Stimulated activated CD8-positive, alpha-beta memory T cell treated with anti-CD3 and anti-CD28 coated beads, Interleukin-7, amount 100 ng/mL, for 4 hours (primary cell): Measurements from ENCODE around the gene CHRM1.

ENCODE experiments used
- DNase-seq, 2 donors: peaks; one replicate each; pipeline ENCODE4 v3.0.0-alpha.2; 2020; ENCODE audit warnings: low read depth in 2 of 2

CHRM1 gene

DNA sequence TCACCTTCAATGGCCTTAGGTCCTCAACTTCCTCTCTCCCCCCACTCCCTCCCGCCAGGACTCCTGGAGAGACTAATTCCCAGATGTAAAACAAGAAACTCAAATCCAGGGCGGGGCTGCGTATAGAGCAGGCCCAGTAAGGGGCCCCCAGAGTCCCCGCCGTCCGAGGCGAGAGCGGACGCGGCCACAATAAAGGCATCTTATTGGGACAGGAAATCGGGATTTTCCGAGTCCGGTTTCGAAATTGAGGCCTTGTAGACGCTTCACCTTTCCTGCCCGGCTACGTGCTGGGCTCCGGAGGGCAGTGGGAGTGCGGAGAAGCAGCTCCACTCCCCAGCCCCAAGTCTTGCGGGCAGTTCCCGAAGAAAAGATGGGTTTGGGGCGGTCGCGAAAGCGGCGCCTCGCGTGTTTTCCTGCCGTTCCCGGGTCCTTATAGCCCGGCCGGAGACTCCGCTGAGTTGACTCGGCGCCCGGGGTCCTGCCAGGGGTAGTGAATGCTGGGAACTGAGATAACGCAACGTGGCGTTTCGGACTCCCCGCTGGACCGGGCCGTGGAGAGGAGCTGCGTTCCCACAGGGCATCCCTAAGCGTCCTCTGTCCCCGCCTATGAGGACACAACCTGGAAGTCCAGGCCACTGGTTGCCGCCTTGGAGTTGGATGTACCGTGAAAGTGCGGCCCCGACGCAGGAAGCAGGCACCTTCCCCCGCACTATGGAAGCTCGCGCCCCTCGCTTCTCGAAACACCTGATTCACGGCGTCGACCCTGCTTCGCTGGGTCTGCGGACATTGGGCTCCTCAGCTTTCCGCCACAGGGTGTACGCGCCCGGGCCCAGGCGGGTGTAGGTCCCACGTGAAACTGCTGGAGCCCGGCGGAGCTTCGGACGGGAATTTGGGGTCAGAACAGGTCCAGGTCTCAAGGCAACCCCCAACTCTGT lies 4.8 kb upstream of the CHRM1 start:
- DNase-seq = no peak

DNA sequence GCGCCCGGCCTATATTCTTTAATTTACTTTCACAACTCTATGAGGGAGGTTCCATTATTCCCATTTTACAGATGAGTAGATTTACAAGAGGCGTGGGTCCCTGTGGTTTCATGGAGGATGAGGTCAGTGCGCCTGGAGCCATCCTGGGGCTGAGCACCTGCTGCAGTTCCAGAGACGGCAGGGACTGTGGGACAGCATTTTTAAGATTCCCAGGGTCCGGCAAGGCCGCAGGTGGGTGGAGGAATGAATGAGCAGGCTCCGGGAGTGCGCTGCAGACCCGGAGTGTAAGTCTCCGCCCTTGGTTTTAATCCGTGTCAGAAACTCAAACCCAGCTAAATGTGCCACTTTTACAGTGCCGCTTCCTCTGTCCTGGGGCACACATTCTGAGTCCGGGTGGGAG lies 4.1 kb upstream of the CHRM1 start:
- DNase-seq = no peak

DNA sequence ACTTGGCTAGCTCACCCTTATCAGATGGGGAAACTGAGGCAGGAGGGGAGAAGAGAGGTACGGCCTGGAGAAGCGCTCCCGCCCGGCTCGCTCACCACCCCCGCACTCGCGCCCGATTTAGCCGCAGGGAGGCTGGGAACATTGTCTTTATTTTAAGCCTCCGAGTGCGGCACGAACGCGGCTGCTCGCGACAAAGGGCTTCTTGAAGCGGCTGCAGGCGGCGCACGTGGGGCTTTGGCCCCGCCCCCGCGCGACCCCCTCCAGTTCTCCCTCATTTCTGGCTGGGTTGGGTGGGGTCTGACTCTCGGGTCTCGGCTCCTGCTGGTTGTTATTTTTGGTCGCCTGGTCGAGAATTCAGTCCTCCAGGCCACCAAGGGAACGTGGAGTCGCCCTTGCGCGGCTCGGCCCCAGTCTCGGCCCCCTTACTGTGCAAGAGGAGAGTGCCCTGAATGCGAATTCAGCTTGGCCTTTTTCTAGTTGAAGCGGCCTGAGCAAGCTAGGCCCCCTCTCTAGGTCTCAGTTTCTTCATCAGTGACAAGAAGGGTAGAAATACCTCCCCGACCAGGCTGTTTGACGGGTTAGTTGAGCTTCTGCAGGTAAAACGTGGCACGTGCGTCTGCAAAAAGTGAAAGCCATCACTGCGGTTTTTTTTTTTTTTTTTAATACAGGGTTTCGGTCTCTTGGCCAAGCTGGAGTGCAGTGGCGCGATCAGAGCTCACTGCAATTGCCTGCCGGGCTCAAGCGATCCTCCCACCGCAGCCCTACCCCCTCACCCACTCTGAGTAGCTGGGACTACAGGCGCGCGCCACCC lies 2.6 kb upstream of the CHRM1 start:
- no peak for DNase-seq

DNA sequence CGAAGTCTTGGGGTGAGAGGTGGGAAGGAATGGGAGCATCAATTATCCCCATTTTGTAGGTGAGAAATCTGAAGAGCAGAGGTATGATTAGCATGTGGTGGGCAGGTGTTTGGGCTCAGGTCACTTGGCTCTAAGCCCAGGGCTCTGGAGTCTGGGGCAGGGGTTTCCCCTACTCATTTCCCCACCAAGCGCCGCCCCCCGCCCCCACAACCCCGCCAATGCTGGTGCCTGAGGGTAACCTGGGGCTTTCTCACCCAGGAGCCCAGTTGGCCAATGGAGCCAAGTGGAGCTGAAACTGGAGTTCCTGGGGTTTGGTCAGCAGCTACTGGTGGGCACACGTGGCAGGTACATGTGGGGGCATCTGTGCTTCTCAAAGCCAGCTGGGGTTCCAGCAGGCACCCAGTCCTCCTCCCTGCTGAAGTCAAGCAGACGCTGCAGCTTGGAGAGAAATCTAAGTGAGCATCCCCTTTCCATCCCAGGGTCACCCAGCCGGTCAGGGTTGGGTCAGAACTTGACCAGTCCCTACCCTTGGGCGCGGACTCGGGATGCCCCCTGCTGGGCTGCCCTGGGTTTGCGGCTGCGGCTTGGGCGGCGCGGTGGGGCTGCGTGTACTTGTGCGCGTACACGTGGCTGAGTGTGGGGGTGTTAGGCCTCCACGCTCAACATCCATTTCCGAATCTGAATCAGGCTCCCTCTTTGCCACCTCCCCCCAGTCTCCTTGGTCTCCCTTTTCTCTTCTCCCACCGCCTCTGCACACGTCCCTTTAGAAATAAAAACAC lies 1.7 kb upstream of the CHRM1 start:
- DNase-seq = peak; percentile 18 to 46

DNA sequence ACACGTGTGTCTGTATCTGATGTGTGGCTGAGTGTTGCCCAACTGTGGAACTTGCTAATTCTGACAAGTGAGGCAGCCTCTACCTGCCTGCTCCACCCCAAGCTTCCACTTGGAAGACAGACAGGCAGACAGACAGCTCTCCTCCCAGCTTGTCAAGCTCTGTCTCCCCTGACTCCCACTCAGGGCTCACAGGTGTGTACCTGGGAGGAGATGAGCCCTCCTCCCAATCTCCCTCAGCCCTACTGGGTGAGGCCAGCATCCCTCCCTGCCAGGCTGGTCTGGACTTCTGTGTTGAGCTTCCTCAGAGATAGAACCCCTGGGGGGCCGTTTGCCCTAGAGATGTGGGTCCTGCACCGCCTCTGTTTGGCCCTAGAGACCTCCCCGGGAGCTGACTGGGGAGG lies 1.0 kb upstream of the CHRM1 start:
- DNase-seq = no peak

DNA sequence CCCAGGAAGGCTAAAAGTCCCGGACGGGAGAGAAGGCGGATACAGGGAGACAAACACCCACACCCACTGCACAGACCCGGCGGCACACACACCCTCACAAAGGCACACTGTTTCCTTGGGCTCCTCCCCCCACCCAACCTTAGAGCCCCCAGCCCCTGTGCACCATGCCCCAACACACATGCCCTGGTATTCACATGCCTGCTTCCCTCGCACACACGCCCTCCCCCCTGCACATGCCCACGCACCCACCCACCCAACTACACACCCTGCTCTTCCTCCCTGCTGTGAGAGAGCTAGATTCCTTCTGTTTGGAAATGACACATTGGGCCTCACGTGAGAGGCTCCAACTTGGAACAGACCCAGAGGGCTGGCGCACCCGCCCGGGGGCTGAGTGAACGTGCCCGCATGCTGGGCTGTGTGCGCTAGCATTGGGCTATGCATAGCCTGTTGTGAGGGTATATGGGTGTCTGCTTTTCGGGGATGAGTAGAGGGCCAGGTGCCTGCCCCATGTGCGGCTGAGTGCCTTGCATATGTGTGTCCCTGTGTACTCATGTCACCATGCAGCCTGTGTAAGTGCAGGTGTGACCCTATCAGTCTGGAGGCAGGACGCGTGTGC lies 518 bp upstream of the CHRM1 start:
- DNase-seq = no peak

DNA sequence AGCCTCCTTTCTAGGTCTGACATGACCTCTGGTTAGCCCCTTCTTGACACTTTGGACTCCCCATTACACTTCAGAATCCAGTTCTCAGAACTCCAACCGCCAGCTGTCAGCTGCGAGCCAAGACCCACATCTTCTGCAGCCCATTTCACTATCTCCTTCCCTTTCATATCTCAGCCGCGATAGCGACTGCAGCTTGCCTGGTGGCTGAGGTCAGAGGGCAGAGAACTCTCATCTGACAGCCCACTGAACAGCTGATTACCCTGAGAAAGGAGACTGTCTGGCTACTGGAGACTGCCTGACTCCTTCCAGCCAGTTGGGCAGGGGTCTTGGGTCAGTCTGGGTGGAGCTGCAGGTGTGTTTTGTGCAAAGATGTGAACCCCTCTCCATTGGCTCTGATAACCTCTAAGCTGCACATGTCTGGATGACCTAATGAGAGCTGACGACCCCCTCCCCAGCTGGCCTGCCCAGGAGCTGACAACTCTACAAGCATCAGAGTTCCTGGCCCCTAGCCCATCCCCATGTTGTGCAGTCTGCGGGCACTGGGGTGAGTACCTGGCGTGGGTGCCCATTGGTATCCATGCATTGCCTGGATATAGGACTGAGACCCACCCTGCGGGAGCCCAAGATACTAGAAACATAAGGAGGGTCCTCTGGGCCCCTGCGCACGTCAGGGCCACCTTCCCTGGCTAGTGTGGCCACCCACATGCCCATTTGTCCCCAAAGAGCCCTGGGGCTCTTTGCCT lies 1.1 kb downstream of the CHRM1 start:
- DNase-seq = no peak

DNA sequence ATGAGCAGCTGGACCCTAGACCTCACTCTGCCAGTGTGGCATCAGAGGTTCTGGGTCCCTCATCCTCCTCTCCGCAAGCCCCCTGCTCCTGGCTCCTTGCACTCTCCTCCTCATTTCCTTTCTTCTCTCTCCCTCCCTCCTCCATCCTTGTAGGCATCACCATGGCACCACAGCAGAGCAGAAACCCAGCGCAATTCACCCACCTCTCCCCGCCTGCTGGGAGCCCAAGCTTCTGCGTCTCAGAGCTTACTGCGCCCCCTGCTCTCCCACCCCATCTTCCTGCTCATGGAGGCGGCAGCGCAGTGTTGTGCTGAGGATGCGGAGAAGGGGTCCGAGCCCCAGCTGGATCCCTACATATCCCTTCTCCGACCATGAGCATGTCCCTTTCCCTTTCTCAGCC lies 1.7 kb downstream of the CHRM1 start:
- DNase-seq = no peak

DNA sequence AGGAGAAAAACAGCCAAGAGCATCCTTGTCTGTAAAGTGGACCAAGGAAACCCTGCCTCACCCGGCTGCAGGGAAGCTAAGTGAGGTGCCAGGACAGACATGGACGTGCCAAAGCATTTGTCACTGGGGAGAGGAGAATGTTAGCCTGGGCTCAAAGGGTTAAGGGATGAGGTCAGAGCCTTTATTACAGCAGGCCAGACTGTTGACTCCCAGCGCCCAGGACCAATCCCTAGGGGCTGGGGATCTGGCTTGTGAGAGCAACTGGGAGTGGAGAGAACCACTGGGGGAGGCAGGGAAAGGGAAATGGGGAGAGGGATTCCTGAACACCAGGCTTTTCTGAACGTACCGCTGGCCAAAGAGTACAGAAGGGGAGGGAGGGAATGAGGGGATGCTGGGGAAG lies 2.6 kb downstream of the CHRM1 start:
- DNase-seq = no peak

DNA sequence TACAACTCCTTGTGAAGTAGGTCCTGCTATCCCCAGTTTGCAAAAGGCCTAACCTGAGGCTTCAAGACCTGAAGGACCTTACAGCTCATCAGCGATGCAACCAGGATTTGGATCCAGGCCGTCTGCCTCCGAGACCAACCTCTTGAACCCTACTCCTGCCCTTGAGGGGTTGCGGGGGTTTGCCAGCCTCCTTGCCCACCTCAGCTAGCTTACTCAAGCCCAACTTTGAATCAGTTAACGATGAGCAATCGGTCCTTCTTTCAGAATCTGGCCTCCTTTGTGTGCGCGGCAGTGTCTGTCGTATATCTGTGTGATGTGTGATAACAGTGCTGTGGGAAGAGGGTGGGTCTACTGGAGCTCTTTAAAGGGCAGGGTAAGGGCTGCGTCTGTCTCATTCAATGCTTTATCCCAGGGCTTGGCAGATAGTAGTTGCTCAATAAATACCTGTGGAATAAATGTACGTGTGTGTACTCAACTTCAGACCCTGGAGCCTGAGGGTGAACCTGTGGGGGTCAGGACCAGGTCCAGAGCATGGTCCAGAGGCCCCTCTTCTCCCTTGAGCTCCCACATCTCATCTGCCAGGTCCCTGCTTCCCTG lies 3.2 kb downstream of the CHRM1 start:
- no peak for DNase-seq

DNA sequence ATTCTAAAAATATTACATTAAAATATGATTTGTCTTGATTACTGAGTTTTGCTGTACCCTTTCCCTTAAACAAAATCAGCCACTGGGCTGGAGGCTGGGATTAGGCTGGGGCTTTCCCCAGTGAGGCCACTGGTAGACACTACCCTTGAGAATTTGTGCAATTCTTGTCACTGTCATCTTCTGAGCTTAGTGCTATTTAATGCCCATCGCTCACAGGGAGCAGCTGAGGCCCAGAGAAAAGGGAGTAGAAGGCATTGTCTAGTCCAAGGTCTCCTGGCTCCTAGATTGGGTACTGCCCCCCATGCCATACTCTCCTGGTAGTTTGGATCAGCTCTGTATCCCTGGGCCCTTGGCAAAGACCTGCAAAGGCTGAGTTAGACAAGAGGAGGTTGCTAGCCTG lies 6.7 kb downstream of the CHRM1 start:
- no peak for DNase-seq

DNA sequence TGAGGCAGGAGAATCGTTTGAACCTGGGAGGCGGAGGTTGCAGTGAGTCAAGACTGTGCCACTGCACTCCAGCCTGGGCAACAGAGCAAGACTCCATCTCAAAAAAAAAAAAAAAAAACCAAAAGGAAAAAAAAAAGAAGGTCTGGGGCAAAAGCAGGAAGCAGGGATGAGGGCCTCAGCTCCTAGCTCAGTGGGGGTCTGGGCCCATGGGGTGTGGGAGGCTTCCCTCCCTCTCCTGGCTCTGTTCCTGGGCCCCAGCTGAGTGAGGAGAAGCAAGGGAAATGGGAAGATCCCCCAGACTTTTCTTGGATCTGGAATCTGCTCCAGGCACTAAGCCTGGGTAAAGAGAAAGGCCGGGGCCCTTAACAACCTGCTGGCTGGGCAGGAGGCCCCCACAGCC lies 8.9 kb downstream of the CHRM1 start:
- DNase-seq = no peak

DNA sequence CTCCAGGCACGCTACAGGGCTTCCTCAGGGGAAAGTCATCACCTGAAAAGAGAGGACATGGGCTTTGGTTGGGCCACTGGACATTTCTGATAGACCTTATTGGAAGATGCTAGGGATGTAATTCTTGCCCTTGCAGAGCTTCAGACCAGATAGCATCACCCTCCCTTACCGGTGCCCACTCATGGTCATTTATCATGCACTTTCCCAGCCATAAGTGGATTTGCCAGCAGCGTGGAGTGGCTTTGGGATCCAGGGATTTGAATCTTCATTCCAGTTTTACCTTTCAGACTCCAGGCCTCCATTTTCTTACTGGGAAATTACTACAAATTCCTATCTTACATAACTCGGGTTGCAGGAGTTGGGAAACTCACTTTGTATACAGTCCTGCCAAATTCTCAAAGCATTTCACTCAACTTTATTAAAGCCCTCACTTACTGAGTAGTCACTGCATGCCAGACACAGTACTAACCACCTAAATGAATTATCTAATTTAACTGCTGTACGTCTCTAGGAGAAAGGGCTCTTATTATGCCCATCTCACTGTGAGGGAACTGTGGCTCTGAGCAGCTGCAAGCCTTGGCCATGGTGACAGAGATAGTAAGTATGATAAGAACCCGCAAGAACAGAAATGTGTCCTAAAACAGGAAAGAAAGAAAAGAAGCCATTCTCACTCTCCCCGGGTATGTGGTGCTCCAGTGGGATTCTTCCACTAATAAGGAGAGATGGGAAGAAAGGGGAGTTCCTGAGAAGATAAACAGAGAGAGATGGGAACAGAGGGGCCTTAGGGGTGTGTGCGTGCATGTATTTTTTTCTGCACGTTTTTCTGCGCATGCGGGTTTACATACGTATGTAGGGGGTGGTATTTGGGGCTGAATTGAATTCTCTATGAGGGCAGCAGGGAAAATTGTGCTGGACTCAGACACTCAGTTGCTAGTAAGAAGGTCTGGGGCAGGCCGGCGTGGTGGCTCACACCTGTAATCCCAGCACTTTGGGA lies 9.7 kb downstream of the CHRM1 start:
- DNase-seq = no peak

DNA sequence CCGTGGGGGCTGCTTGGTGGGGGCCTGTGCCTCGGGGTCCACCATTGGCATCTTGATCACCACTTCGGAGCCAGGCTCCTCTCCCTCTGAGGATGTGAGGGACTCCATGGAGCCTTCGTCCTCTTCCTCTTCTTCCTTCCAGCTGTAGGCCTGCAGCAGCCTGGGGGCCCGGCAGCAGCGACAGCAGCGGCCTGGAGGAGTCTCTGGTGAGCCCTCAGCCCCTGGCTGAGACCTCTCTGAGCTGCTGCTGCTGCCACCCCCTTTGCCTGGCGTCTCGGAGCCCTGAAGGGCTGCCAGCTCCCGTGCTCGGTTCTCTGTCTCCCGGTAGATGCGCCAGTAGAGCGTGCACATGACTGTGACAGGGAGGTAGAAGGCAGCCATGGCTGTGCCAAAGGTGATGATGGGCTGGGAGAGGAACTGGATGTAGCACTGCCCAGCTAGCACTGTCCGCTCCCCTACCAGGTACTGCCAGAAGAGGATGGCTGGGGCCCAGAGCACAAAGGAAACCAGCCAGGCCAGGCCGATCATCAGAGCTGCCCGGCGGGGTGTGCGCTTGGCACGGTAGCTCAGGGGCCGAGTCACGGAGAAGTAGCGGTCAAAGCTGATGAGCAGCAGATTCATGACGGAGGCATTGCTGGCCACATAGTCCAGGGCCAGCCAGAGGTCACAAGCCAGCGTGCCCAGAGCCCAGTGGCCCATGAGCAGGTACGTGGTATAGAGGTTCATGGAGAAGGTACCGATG lies 10.9 kb downstream of the CHRM1 start:
- no peak for DNase-seq

DNA sequence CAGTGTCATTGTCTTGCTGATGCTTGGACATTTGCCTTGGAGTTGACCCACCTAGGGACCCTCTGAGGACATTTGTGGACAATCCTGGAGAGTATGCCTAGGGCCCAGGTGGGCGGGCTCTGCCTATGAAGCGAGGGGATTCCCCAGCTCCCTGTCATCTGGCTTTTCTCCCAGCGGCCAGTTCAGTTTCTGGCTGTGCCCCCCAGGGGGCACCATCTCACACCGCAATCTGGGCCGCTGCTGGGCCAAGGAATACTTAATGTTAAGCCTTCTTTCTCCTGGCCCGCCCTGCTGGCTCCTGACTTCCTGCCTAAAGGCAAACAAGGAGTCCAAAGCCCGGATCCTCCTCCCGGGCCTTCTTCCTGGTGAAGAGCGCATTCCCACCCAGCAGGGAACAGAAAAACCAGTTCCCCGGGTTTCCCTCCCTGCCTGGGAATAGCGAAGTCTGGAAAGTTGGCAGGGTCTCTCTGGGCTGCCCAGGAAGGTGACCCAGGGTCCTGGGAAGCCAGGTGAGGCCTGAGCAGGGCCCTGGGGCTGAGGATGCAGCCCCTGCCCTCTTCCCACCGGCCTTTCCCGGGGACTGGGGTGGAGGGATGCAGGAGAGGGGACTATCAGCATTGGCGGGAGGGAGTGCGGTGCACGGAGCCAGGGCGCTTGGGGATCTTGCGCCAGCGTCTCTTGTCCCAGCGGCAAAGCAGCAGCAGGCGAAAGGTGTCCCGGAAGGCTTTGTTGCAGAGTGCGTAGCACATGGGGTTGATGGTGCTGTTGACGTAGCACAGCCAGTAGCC lies 11.9 kb downstream of the CHRM1 start:
- no peak for DNase-seq

DNA sequence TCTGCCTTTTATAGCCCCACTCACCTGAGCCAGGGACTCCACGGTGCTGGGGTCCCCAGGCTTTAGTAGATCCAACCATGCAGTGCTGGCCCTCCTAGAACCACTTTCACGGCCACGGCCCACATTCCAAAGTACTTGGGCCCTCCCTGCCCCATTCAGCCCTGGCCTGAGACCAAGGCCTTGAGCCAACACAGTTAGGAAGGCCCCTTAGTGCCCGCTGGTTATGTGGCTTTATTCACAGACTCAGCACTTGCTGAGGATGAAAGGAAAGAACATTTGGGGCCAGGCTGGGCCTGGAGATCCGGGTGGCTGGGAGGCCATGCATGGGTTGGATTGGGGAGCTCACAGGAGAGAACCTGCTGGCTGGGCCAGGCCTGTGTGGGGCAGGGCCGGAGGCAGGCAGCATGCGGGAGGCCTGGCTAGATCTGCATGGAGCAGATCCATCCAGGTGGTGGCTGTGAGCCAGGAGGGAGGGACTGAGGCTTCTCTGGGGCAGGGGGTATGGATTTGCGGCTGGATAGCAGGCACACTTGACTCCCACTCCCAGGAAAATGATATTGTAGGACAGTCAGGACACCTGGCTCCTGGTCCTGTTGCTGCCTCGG lies 12.6 kb downstream of the CHRM1 start:
- DNase-seq = no peak

DNA sequence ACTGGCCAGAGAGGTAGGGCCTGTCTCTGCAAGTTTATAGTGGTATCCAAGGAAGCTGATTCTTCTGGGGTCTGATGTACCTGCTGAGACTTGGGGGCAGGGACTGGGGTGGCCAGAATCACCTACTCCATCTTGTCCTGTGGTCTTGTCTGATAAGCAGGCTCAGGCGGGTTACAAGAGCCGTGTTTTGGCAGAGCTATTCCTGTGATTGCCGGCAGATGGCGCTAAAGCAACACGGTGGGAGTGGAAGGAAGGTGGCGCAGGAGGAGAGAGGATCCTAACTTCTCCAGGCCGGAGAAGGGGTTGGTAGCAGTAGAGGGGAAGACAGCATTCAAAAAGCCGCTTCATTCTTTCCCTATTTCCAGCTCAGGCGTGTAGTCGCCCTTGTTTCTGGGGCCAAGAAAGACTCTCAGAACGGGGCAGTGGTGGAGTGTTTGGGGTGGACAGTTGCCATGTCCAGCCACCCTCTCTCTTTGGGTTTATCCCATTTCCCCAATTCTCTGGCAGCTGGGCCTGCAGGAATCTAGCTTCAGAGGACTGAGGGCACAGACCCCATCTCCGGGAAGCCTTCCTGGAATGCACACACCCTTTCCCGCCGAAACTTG lies 15.1 kb downstream of the CHRM1 start:
- DNase-seq = peak; percentile 46 to 64
